GM18508 (cell line): ENCODE results near the gene NUDT16L1.

Experiments
- ATAC-seq: cut with Tn5 transposase; IDR thresholded peaks from one replicate; pipeline ENCODE4 v1.9.1; 2021; ENCODE audit warnings: moderate number of reproducible peaks; ENCODE audit not compliant: insufficient read depth, unreplicated experiment

The NUDT16L1 gene

GRCh38 chr16:4693956-4694641 lies 737 bp downstream of the NUDT16L1 start:
- no peak for ATAC-seq

DNA sequence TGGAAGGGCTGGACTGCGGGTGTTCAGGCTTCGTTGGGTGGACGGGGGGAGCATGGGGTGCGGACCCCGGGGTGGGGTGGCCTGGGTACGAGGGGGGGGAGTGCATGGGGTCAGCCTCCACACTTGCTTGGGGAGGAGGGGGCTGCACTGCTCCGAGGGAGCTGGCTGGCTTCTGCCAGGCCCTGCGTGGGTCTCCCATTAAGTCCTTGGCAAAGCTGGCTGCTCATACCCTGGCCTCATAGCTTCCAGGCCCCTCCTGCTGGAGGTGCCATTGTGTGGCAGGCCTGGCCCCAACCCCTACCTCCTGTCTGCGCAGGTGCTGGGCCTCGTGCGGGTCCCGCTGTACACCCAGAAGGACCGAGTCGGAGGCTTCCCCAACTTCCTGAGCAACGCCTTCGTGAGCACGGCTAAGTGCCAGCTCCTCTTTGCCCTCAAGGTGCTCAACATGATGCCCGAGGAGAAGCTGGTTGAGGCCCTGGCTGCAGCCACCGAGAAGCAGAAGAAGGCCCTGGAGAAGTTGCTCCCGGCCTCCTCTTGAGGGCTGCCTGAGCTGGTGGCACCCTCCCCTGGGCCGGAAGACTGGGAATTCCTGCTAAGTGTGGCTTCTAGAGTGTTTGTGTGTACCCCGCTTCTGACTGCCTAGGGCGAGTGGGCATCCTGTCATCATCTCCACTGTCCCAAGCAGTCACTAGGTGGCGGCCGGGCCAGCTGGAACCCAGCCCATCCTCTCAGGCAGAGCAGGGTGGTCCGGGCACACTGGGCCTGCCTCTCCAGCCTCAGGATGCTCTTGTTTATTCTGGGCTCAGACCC lies 1.5 kb downstream of the NUDT16L1 start:
- ATAC-seq = no peak

DNA sequence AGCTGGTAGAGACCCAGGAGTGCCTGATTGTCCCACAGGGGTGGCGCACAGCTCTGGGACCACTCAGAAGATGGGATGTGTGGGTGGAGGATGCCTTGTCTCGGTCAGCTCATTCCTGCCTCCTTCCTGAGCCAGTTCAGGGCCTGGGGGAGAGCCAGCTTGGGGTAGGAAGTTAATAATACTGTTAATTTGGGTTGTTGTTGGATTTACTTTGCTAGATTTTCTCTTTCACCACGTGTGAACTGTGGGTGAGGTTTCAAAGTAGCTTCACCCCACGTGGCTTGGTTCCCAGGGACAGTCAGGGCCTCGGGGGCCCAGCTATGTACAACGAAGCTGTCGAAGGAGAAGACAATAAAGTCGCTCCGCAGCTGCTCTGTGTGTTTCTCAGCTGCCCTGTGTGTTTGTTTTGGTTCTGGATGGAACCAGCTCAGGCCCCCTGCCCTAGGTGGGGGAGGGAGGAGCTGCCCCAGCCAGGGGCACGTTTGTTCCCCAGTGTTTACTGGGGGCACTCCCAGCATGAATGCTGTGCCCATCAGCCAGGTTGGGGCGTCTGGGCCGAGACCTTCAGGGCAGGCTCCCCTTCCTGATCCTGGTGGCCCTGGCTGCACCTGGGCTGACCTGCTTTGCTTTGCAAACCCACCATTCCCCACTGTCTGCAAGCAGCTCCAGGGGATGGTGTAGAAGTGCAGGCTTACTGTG lies 2.3 kb downstream of the NUDT16L1 start:
- no peak for ATAC-seq

DNA sequence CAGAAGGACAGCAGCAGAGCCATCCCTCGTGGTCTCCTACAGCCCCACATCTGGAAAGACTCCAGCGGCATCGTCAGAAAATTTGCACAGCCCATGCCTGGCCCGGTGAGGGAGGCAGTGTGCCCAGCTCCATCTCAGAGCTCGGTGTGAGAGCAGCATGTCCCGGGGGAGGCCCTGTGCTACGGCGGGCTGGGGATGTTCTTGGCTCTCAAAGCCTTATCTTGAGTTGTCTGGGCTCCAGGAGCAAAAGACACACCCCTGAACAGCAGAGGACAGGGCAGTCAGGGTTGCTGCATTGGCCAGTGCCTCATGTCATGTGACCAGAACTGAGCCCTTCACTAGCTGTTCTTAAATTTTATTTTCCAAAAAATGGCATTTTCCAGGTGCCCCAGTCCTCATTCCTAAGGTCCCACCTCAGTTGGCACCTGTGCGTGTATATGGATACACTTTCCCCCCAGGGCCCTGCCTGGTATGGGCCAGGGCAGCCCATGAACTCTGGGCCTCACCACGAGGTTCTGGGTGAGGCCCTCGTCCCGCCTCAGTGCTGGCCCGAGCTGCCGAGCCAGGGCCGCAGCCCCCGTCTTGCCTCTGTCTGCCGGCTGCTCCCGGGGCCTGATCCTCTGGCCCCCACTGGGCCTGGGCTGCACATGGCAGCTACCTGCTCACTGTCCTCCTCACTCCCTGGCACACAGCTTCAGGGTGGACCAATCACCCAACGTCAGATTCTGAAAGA lies 3.0 kb downstream of the NUDT16L1 start:
- ATAC-seq = no peak

DNA sequence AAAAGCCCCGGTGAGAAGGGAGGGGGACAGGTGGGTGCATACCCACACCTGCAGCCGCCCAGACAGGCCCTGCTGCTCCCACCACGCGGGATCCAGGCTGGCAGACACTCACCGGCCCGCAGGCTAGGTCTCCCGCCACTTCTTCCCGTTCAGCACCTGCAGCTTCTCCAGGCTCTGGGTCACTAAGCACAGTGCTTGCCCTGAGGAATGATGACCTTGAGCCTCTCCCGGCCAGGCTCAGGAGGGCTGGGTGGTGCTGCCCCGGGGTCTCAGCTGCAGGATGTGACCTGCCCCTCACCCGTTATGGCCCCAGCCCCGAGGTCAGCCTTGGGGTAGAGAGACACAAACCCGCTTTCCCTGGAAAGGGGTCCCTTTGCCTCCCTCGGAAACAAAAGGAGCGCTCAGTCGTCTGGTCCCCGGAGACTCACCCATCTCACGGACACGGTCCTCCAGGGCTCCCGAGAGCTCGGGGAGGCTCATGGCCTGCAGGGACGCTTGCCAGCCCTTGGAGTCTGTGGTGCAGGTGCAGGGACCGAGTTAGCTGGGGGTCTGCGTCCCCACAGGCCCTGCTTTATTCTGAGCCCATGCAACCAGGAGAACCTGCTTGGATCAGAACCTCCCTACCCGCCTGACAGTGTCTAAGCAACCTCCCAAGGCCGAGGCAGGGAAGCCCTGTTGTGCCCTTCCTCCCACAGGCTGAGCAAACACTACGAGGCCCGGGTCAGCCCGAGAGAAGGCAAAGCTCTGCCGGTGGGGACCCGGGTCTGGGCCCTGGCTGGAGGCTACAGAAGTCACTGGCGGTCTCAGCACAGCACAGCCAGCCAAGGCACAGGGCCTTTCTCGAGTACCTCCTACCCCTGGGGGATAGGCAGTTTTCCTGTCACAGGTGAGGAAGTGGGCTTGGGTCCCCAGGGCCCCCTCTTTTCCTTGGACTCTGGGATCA lies 3.8 kb downstream of the NUDT16L1 start:
- no peak for ATAC-seq

GRCh38 chr16:4697848-4698291 lies 4.5 kb downstream of the NUDT16L1 start:
- no peak for ATAC-seq

GRCh38 chr16:4698321-4699045 lies 5.1 kb downstream of the NUDT16L1 start:
- ATAC-seq = no peak

DNA sequence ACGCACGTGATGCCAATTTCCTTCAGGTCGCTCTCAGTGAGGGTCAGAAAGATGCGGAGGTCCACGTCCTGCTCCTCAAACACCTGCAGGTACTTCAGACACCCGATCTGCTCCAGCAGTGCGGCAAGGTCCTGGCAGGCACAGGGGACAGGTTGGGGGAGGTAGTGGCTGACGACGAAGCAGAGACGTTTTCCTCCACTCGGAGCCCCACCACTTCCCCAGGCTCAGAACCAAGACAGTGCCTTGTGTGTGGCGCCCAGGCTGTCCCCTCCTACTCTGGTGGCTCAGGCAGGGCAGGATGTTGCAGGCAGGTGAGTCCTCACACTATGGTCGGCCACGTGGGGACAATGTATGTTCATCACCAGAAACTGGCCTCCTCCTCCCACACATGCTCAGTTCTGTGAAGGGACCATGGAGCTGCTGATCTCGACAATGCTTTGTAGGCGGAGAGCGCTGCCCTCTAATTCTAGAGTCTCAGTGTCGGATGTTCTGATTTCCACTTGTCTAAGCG lies 5.7 kb downstream of the NUDT16L1 start:
- ATAC-seq = no peak

GRCh38 chr16:4700380-4700996 lies 7.1 kb downstream of the NUDT16L1 start:
- ATAC-seq = no peak

GRCh38 chr16:4700997-4701743 lies 7.8 kb downstream of the NUDT16L1 start:
- ATAC-seq = no peak

GRCh38 chr16:4701791-4702465 lies 8.6 kb downstream of the NUDT16L1 start:
- no peak for ATAC-seq

- no peak for ATAC-seq
Measured at GRCh38 chr16:4702466-4702808, 9.1 kb downstream of the NUDT16L1 start.

DNA sequence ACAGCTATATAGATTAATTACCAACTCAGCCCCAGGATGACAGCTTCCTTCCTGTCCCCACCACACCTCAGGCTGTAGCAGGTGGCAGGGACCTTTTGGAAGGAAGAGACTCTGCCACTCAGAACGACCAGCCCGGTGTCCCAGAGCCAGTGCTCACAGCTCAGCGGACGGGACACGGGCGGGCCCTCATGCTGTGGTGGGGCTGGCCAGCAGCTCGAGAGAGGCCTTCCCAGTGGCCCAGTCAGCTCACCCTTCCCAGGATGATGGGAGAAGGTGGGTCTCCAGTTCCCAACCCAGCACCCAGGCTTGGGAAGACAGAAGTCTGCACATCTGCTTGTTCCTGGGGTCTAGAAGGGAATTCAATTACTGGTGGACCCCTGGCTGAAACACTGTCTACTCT lies 10.5 kb downstream of the NUDT16L1 start:
- no peak for ATAC-seq

DNA sequence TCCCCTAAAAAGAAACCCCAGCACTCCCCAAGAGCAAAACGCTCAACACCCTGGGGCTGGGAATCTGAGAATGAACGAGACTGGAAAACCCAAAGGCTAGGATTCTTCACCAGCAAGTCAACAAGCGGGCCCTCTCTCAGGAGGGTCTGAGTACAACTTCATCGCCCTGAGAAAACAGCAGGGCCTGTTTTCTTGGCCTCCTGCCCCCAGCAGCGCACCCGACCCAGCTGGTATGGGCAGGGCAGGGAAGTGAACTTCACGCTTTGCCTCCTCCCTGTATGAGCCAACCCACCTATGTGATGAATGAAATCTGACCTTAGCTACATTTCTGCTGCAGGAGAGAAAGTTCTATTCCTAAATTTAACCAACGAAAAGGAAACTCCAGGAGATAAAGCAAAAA lies 11.1 kb downstream of the NUDT16L1 start:
- ATAC-seq = no peak

DNA sequence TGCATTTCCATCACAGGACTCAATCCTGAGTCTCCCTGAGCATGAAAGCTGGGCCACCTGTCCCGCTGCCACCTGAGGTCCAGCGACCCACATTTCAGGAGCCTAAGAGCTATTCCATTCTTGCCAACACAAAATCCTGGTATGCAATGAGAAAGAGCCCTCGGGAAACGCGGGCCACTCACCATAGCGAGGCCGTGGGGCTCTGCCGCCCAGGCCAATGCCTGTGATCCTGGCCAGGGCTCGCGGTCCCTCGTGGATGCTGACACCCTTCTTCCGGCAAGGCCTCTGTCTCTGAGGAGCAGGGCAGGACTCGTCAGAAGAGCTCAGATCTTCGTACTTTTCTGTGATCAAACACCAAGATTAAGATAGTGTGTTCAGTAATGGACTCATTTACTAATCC lies 11.6 kb downstream of the NUDT16L1 start:
- no peak for ATAC-seq

- no peak for ATAC-seq
Measured at GRCh38 chr16:4706871-4707270, 13.5 kb downstream of the NUDT16L1 start.

- no peak for ATAC-seq
Measured at GRCh38 chr16:4709481-4709880, 16.1 kb downstream of the NUDT16L1 start.
